SK-N-SH treated with all-trans-retinoic acid at 6 μM for 48 hours (cell line): ENCODE data around the gene NCAPD2.

Experiments used
- CSRNP3 ChIP-seq: fragments of 250-450 bp; sonication (Bioruptor Pico); IDR thresholded peaks from 2 replicates; pipeline ENCODE4 v1.5.1; 2021; ENCODE audit warnings: mild to moderate bottlenecking, moderate library complexity
- GLIS3 ChIP-seq: fragments of 250-450 bp; sonication (Bioruptor Pico); IDR thresholded peaks from 2 replicates; pipeline ENCODE4 v1.5.0; 2020; ENCODE audit warnings: mild to moderate bottlenecking, moderate library complexity
- OSR1 ChIP-seq: fragments of 250-450 bp; sonication (Bioruptor Pico); IDR thresholded peaks from 2 replicates; pipeline ENCODE4 v1.8.0; 2022; ENCODE audit warnings: moderate library complexity, mild to moderate bottlenecking, inconsistent platforms
- PATZ1 ChIP-seq: fragments of 250-450 bp; sonication (Bioruptor Pico); IDR thresholded peaks from 2 replicates; pipeline ENCODE4 v1.8.0; 2020; ENCODE audit warnings: mild to moderate bottlenecking, moderate library complexity, borderline replicate concordance
- PPARA ChIP-seq: fragments of 250-450 bp; sonication (Bioruptor Pico); IDR thresholded peaks from 2 replicates; pipeline ENCODE4 v1.5.0; 2020; ENCODE audit warnings: mild to moderate bottlenecking, borderline replicate concordance
- RARB ChIP-seq: fragments of 250-450 bp; sonication (Bioruptor Pico); IDR thresholded peaks from 2 replicates; pipeline ENCODE4 v1.8.0; 2021; ENCODE audit warnings: mild to moderate bottlenecking, moderate library complexity
- TCF4 ChIP-seq: fragments of 250-450 bp; sonication (Bioruptor Pico); IDR thresholded peaks from 2 replicates; pipeline ENCODE4 v1.8.0; 2021; ENCODE audit warnings: mild to moderate bottlenecking, moderate library complexity, borderline replicate concordance
- TSHZ2 ChIP-seq: fragments of 250-450 bp; sonication (Bioruptor Pico); IDR thresholded peaks from 2 replicates; pipeline ENCODE4 v1.5.0; 2020; ENCODE audit warnings: mild to moderate bottlenecking, moderate library complexity
- ZFP30 ChIP-seq: fragments of 450-650 bp; formaldehyde crosslinking; IDR thresholded peaks from 2 replicates; pipeline ENCODE4 v1.5.0; 2022; ENCODE audit warnings: mild to moderate bottlenecking, moderate library complexity
- ZNF70 ChIP-seq: fragments of 450-650 bp; formaldehyde crosslinking; IDR thresholded peaks from 2 replicates; pipeline ENCODE4 v1.5.0; 2020; ENCODE audit warnings: mild to moderate bottlenecking, moderate library complexity
- ZNF8 ChIP-seq: fragments of 450-650 bp; formaldehyde crosslinking; IDR thresholded peaks from 2 replicates; pipeline ENCODE4 v1.5.0; 2020; ENCODE audit warnings: mild to moderate bottlenecking, moderate library complexity

GRCh38 chr12:6468283-6468575 lies 25.7 kb upstream of the NCAPD2 start:
- no peak for TF ChIP-seq PPARA
- TF ChIP-seq GLIS3 (CRISPR knock-in tag) = no peak
- TF ChIP-seq RARB (CRISPR knock-in tag) = no peak
- no peak for TF ChIP-seq OSR1 (CRISPR knock-in tag)
- no peak for TF ChIP-seq ZFP30 (CRISPR knock-in tag)
- TF ChIP-seq ZNF70 = no peak
- no peak for TF ChIP-seq CSRNP3 (CRISPR knock-in tag)
- no peak for TF ChIP-seq PATZ1
- TF ChIP-seq TSHZ2 (CRISPR knock-in tag) = no peak
- no peak for TF ChIP-seq ZNF8 (CRISPR knock-in tag)
- TF ChIP-seq TCF4 = no peak
